Panc1 (cell line): ENCODE data around the gene ENTPD2. TPM values are rescaled to one million over a fixed set of nuclear protein-coding genes. Genes with fewer than 3 reads are reported as not detected.

Experiments used
- ATAC-seq: fragments of 200-7000 bp; cut with Tn5 transposase; 2 replicates; pipeline ENCODE4 v1.9.1; 2020; ENCODE audit warnings: mild to moderate bottlenecking, moderate library complexity
- BruUV-seq: library from RNA; stranded (reverse); fragments of 400-500 nt; replicated peaks from 2 replicates; lab custom pipeline; 2021; lab: Mats Ljungman, UMichigan
- CTCF ChIA-PET: fragments of 300-600 bp; sonication (Branson Sonifier 250); formaldehyde crosslinking; loops from one replicate; lab custom pipeline; 2022; ENCODE audit warnings: antibody characterized with exemption; lab: Charles Lee
- POLR2A ChIA-PET: fragments of 300-600 bp; sonication (Branson Sonifier 250); formaldehyde crosslinking; loops from one replicate; lab custom pipeline; 2022; ENCODE audit warnings: antibody characterized with exemption; lab: Charles Lee
- DNase-seq: peaks from one replicate; pipeline ENCODE4 v3.0.0-alpha.2; 2010; ENCODE audit warnings: low read depth, low spot score
- H3K27ac ChIP-seq: 2 replicates; pipeline ENCODE4 v1.5.1; 2011; ENCODE audit warnings: mild to moderate bottlenecking, low read length, inconsistent platforms
- H3K27me3 ChIP-seq: fragments of 200-500 bp; sonication (Bioruptor generic); 2 replicates; pipeline ENCODE4 v1.6.0; 2014; ENCODE audit warnings: low read length, inconsistent platforms; ENCODE audit not compliant: control insufficient read depth, insufficient read depth
- H3K36me3 ChIP-seq: fragments of 200-500 bp; sonication (Bioruptor generic); 2 replicates; pipeline ENCODE4 v1.5.1; 2014; ENCODE audit warnings: inconsistent platforms, mild to moderate bottlenecking, low read length, moderate library complexity; ENCODE audit not compliant: control insufficient read depth, insufficient read depth
- H3K4me1 ChIP-seq: 2 replicates; pipeline ENCODE4 v1.5.1; 2011; ENCODE audit warnings: inconsistent platforms, mild to moderate bottlenecking, low read length, moderate library complexity; ENCODE audit not compliant: control insufficient read depth, insufficient read depth
- H3K4me3 ChIP-seq, 2 experiments: 2 replicates each; pipeline ENCODE4 v1.5.1; 2011 to 2012; ENCODE audit warnings: low read depth in 2 of 2, low read length in 2 of 2, mild to moderate bottlenecking in 2 of 2, inconsistent platforms in 1 of 2, moderate library complexity in 1 of 2
- H3K9me3 ChIP-seq: fragments of 200-500 bp; sonication (Bioruptor generic); 2 replicates; pipeline ENCODE4 v1.5.1; 2014; ENCODE audit warnings: low read depth, mild to moderate bottlenecking, inconsistent platforms, low read length, moderate library complexity; ENCODE audit not compliant: control insufficient read depth, insufficient read depth
- CTCF ChIP-seq: fragments of 450-650 bp; IDR thresholded peaks from 2 replicates; pipeline ENCODE4 v1.5.1; 2017; ENCODE audit warnings: mild to moderate bottlenecking
- POLR2AphosphoS5 ChIP-seq: IDR thresholded peaks from 2 replicates; pipeline ENCODE4 v1.6.1; 2012; ENCODE audit warnings: mild to moderate bottlenecking, low read depth, low read length, moderate library complexity
- REST ChIP-seq, 2 experiments: IDR thresholded peaks; 2 replicates each; pipeline ENCODE4 v1.6.1; 2011 to 2012; ENCODE audit warnings: low read depth in 2 of 2, control low read depth in 1 of 2, low read length in 1 of 2, mild to moderate bottlenecking in 1 of 2, moderate library complexity in 1 of 2; ENCODE audit not compliant: insufficient read depth in 1 of 2
- SIN3A ChIP-seq: IDR thresholded peaks from 2 replicates; pipeline ENCODE4 v1.6.1; 2012; ENCODE audit warnings: low read depth, mild to moderate bottlenecking, low read length, moderate library complexity, borderline replicate concordance; ENCODE audit not compliant: insufficient read depth
- TCF7L2 ChIP-seq: IDR thresholded peaks from 2 replicates; pipeline ENCODE4 v1.6.1; 2011; ENCODE audit warnings: mild to moderate bottlenecking, low read depth, low read length, inconsistent platforms
- in situ Hi-C: cut with HindIII; loops from 2 replicates; pipeline ENCODE4 v1.10.0; 2016; ENCODE audit warnings: low sequenced_read_pairs, low pct_unique_long_range_greater_than_20kb
- intact Hi-C: fragments of 100-400 bp; cut with micrococcal nuclease; formaldehyde crosslinking; loops from one replicate; pipeline ENCODE4 v1.10.0; 2022; ENCODE audit not compliant: unreplicated experiment
- total RNA-seq: library from RNA; stranded (reverse); gene quantifications from one replicate; pipeline ENCODE4 v1.2.1, GENCODE V29; 2021; ENCODE audit not compliant: unreplicated experiment

Gene ENTPD2
- total RNA-seq, 1 experiment from 2014 or later = 2.8 TPM

- Histone ChIP-seq H3K27ac (no peak overlapping the region), H3K27me3 (no peaks in the 10 kb centered on the region), H3K9me3 (no peaks in the 10 kb centered on the region), H3K4me3 (no peak overlapping the region), H3K4me1 (peaks cover 9% of the 10 kb centered on the region), H3K36me3 (no peaks in the 10 kb centered on the region)
- no peak for TF ChIP-seq TCF7L2
- no peak for TF ChIP-seq CTCF
- TF ChIP-seq POLR2AphosphoS5 = no peak
- TF ChIP-seq REST (IDR thresholded peaks at IDR 0.05; ENCODE audit: insufficient read depth in 1 of 2, low read depth in 2 of 2, low read length in 1 of 2) = no peak
- TF ChIP-seq SIN3A = no peak
- POLR2A ChIA-PET = no interaction called here
- intact Hi-C loops (loop anchor here (10.0 kb wide), 1 partner anchor 95 kb away; the partner anchor contains the start of genes C8G and FBXW5), in situ Hi-C loops (no loop called here)
- ATAC-seq (no peak), DNase-seq (no peak)
- BruUV-seq = no TSS peak
- CTCF ChIA-PET = interaction anchor here (0.6 to 1.1 kb wide), 2 partner anchors 14 to 92 kb away, joined by 3 read pairs; no protein-coding TSS in a partner anchor
Observed at GRCh38 chr9:137039611-137040366, 14.1 kb downstream of the ENTPD2 start.

- no peak for ATAC-seq
- CTCF ChIA-PET = interaction anchor here (0.5 to 1.1 kb wide), 3 partner anchors 13 to 276 kb away, joined by 3 read pairs; no protein-coding TSS in a partner anchor
Observed at GRCh38 chr9:137038916-137039315, 14.9 kb downstream of the ENTPD2 start.

More at GRCh38 chr9:137038916-137039315, 14.9 kb downstream of the ENTPD2 start:
- no TSS peak for BruUV-seq
- POLR2A ChIA-PET = no interaction called here
- DNase-seq = no peak
- Histone ChIP-seq H3K9me3 (no peaks in the 10 kb centered on the region), H3K27me3 (no peaks in the 10 kb centered on the region), H3K4me3 (no peak overlapping the region), H3K4me1 (peaks cover 5% of the 10 kb centered on the region), H3K27ac (no peak overlapping the region), H3K36me3 (no peaks in the 10 kb centered on the region)
- intact Hi-C loops (loop anchor here (10.0 kb wide), 1 partner anchor 94 kb away; the partner anchor contains the start of genes C8G and FBXW5), in situ Hi-C loops (no loop called here)
- no peak for TF ChIP-seq SIN3A
- TF ChIP-seq REST (IDR thresholded peaks at IDR 0.05; ENCODE audit: insufficient read depth in 1 of 2, low read depth in 2 of 2, low read length in 1 of 2) = no peak
- no peak for TF ChIP-seq POLR2AphosphoS5
- no peak for TF ChIP-seq TCF7L2
- TF ChIP-seq CTCF = no peak
